ENCODE data around the gene TRPM6.

DNA sequence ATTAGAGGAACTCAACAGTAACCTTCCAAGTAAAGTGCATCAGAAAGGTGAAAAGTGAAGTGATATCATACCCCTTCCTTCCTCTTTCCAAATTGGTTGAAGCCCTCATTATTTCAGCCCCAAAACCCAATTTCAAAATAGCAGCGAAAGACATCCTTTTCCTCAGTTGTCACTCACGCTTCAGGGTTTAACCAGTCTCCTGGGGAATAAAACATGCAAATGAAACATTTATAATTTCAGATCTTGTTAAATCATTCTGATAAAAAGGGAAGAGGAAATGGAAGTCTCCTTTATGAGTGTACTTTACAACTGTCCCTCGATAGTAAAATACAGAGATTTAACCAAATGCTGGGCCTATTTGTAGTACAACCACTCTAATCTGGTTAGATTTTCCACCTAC lies 22.5 kb downstream of the TRPM6 start:
- no peak for TF ChIP-seq ESRRA (CRISPR knock-in tag; IDR thresholded peaks at IDR 0.05; ENCODE audit: borderline replicate concordance)
- no peak for TF ChIP-seq NR2C2 (CRISPR knock-in tag; IDR thresholded peaks at IDR 0.05)
- TF ChIP-seq CBFB (CRISPR knock-in tag; IDR thresholded peaks at IDR 0.05; ENCODE audit: low read depth), result no peak
- no peak for TF ChIP-seq ELF4 (CRISPR knock-in tag; IDR thresholded peaks at IDR 0.05; ENCODE audit: low read depth)
